ENCODE measurements around the gene JMJD8.

The JMJD8 gene

GRCh38 chr16:705431-706188 lies 21.5 kb upstream of the JMJD8 start, which contains the start of gene FBXL16:
FBXL16 (minus strand) TSS chr16:705801; CDS start chr16:697405, 8,396 bp downstream.
- DNase-seq (ENCODE audit: low spot score): no peak
- no peak for TF ChIP-seq CTCF (IDR thresholded peaks at IDR 0.05; ENCODE audit: extremely low read depth, missing control alignments)

DNA sequence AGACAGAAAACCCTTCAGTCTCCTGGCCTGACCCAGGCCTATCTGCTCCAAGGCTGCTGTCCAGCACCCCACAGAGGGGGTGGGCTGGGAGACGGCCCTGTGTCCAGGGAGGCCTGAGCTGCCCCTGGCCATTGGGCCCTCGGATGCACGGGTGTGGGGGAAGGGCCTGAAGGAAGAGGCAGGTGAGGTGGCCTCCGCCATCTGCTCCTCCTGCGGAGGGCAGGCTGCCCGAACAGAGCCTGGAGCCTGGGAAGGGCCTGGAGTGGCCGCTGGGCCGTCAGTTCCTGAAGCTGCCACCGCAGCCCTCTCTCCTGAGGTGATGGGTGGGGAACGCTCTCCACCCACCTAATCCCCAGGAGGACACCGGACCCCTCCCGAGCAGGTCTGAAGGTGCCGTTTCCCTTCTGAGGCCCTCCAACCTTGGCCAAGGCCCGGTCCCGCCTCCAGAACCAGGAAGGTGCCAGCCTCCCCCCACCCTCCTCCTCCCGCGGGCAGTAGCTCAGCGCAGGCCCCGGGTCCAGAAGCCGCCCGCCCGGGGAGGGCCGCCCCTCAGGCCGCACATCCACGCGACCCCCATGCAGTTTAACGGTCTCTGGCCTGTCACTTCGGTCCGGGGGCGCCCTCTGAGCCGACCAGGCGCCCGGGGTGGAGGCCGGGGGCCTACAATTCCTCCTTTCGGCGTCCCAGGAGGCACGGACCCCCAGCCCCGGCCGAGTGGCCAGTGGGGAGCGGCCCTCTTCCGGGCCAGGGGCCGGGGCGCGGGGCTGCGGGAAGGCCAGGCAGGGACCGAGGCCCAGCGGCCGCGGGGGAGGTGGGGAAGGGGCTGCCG lies 20.6 kb upstream of the JMJD8 start:
- DNase-seq (ENCODE audit: low spot score): no peak
- no peak for TF ChIP-seq CTCF (IDR thresholded peaks at IDR 0.05; ENCODE audit: extremely low read depth, missing control alignments)

DNA sequence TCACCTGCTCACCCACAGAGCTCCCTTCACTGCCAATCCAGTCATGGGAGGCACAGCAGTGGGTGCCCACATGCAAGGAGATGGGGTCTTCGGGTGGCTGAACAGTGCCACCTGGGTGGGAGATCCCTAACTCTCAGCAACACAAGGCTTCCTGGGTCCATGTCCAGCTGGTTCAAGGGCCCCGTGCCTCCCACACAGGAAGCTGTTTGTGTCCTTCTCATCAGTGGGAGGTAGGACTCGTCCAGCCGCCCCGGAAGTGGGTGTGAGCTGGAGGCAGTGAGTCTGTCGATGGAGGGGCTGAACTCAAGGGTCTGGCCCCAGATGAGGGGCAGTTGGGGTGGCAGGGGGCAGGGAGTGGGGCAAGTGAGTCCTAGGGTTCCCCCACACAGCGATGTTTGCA lies 19.9 kb upstream of the JMJD8 start:
- no peak for DNase-seq (ENCODE audit: low spot score)
- TF ChIP-seq CTCF (IDR thresholded peaks at IDR 0.05; ENCODE audit: extremely low read depth, missing control alignments): no peak

GRCh38 chr16:703406-703805 lies 19.3 kb upstream of the JMJD8 start:
- TF ChIP-seq CTCF (IDR thresholded peaks at IDR 0.05; ENCODE audit: extremely low read depth, missing control alignments): no peak
- DNase-seq (ENCODE audit: low spot score): no peak

DNA sequence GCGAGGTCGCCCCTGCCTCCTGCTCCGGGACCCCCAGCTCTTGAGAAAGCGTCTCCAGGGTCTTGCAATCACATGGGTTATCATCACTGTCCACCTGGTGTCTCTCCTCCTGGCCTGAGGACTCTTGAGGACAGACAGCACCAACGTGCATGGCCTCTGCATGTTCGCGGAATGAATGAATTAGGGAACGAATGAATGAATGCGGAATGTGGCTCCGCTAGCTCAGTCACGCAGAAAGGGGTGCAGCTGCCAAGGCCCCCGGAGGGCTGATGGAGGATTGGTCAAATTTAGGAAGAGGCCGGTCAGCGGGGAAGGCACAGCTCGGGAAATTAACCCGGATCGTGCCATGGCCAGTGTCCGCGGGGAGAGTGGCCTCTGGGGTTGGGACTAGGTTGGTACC lies 18.2 kb upstream of the JMJD8 start:
- no peak for TF ChIP-seq CTCF (IDR thresholded peaks at IDR 0.05; ENCODE audit: extremely low read depth, missing control alignments)
- no peak for DNase-seq (ENCODE audit: low spot score)

DNA sequence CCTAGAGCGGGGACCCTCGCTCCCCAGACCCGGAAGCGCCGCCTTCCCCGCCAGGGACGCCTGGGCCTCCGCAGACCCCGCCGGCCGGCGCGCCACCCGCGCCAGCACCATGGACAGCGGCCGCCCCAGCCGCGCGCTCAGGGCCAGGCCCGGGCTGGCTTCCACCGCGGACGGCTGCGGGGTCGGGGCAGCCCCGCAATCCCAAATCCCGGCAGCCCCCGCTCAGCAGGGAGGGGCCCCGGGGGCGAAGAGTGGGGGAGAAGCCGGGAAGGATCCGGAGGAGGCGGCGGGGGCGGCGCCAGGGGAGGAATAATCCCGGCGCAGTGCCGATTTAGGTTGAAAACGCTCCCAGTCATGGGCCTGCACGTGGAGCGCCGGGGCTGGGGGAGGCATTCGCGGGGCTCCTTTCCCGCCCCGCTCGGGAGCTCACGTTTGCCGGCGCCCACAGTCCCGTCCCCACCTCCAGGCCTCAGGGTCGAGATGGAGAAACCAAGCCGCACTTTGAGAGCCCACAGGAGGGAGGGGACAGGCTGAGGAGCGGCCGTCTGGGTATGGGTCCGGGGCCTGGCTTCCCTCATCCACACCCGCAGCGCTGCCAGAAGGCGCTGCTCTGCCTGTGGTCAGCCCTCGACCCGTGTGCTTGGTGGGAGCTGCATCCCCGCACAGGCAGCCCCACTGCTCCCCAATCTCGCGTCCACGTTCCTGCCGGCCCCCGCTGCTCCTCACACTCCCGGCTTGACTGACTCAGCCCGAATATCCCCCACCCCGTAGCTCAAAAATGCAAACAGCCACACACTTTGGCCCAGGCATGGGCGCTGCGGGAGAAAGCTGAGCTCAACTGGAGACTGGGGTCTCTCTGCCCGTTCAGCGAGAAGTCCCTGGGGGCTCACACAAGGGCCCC lies 16.8 kb upstream of the JMJD8 start:
- peak; percentile 77 for DNase-seq (ENCODE audit: low spot score)
- TF ChIP-seq CTCF (IDR thresholded peaks at IDR 0.05; ENCODE audit: extremely low read depth, missing control alignments): no peak
